ENCODE data around the gene GPSM1.

DNA sequence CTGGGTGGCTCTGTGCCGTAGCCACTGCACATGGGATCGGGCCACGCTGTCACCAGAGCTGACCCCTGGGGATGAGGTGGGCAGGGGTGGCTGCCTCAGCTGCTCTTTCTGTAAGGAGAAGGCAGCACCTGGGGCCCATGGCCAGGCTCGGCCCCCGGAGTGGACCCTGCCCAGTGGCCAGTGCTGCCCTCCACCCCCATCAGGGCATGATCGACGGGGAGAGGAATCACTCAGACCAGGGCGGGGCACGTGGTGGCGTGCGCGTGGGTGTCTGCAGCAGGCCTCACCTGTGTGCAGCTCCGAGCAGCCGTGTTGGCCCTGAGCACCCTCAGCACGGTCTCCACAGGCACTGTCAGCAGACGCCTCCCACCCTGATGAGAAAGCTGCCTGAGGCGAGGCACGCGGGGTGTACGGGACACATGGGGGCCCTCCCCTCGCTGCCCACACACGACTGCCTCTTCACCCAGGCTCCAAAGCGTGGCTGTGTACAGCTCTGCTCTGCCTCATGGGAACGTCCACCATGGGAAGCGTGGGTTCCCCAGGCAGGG, 54.7 kb downstream of the GPSM1 start:
- TF ChIP-seq CTCF (IDR thresholded peaks at IDR 0.05 in 8 of 11, conservative IDR thresholded peaks at IDR 0.05 in 3 of 11) (no peak), POLR2AphosphoS5 (IDR thresholded peaks at IDR 0.05) (no peak), POLR2A (IDR thresholded peaks at IDR 0.05) (no peak)
